ENCODE results near the gene RAB3B.
"Not testable (repeated sequence)": the region's sequence is repeated elsewhere in the genome, so short reads cannot be mapped to it uniquely, and the experiment has no call there.

RAB3B gene, protein sequence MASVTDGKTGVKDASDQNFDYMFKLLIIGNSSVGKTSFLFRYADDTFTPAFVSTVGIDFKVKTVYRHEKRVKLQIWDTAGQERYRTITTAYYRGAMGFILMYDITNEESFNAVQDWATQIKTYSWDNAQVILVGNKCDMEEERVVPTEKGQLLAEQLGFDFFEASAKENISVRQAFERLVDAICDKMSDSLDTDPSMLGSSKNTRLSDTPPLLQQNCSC

DNA sequence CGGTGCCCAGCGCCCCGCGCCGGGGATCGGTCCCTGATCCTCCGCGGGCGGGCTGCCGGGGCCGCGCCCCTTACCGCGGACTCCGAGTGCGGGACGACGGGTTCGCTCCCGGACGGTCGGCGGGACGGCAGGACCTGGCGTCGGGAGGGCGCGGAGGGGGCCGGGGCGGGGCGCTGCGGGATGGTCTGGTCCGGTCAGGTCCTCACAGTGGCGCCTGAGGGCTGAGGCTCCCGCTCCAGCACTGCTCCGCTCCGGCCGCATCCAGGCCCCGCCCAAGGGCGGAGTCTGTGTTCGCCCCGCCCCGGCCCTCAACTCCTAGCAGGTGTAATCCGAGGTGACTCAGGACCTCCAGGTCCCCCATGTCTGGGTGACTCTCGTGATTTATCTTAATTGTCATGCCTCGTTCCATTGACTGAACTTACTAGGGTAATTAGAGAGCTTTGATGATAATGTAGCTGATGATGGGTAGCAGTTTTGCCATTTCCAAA lies at the start of gene RAB3B:
Gene RAB3B, minus strand, starts transcription at position 223 of the 488 bp plus-strand sequence. CDS start 13,583 bp downstream, outside the sequence.
- DNase-seq: peak; percentile 86 to 88

DNA sequence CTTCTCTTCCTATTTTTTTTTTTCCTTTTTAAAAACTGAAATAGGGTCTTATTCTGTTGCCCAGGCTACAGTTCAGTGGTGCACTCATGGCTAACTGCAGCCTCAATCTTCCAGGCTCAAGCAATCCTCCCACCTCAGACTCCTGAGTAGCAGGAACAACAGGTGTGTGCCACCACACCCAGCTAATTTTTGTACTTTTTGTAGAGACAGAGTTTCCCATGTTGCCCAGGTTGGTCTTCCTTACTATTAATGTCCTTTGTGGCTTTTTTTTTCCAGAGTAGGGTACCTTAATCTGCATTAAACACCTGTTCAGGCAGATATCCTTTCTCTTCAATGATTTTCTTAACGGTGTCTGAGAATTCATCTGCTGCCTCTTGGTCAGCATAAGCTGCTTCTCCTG lies 47.4 kb upstream of the RAB3B start:
- no peak for DNase-seq

DNA sequence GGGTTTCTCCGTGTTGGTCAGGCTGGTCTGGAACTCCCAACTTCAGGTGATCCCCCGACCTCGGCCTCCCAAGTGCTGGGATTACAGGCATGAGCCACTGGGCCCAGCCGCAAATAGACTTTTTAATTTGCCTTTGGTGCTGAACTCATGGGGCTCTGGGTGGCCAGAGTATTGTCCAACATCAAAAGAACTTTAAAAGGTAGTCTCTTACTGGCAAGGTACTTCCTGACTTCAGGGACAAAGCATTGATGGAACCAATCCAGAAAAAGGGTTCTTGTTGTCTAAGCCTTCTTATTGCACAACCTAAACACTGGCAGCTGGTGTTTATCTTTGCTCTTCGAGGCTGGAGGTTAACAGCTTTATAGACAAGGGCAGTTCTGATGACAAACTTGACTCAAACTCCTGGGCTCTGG lies 46.9 kb upstream of the RAB3B start:
- no peak for DNase-seq

DNA sequence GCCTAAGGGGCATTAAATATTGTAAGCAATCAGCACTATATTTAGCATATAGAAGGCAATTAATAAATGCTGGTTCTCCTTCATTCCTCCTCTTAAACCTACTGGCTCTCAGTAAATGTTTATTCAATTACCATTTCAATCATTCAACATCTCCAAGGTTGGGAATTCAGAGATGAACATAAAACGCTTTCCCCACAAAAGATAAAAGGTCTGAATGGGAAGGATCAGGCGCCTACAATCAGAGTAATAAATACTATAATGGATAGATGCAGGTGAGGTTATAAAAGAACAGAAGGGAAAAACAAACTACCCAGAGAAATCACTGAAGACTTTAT lies 43.5 kb upstream of the RAB3B start:
- DNase-seq: no peak

DNA sequence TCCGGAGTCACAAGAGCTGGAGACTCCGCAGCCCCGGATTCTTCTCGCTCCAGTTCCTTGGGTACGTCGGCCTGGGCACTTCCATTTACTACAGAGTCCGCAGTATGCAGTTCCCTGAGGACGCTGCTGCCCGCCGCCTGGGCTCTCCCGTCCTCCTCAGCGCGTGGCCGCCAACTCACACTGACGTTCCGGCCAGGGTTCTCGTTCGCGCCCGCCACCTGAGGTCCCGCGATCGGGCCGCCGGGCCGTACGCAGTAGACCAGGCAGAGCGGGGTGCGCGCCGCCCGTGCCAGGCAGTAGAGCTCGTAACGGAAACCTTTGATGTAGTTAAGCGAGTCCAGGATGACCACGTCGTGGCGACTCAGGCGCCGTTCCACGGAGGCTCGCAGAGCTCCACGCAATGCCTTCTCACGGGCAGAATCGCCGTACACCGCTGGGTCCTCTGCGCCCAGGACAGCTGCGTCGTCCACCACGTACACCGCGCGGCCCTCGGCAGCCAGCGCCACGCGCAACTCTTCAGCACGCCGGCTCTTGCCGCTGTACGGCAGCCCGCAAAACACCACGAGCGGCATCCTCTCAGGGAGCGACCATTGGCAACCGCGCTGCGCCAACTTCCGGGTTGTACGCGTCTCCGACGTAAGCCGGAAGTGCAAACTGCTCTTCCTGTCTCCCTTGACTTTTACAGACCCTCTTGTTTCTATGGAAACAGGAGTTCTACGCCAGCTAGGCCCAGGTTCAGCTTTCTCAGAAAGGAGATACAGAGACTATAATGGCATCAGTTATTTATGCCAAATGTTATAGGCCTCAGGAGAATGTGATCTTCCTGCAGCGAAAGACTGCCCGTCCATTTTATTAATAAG lies 42.9 kb upstream of the RAB3B start, which contains the start of gene KTI12:
Gene KTI12, minus strand, starts transcription at position 621 of the 860 bp plus-strand sequence. Its CDS starts 49 bp downstream, at position 572.
- peak; percentile 83 to 87 for DNase-seq

DNA sequence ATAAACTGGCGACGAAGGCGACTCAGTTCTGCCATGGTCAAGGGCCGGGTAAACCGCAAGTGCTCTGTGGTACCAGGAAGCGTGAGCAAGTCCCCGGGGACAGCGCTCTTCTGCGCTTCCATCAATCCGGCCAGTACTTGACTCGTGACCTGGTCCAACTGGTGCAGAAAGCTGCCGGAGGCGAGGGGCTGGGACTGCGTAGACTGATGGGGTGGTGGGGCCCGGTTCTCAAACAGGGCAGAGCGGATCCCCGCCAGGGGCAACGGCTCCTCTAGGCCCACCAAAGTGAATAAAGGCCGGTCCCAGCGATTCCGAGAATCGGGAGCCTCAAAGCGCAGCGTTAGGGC lies 42.3 kb upstream of the RAB3B start:
- peak in 1 of 2 experiments; percentile 25 for DNase-seq

DNA sequence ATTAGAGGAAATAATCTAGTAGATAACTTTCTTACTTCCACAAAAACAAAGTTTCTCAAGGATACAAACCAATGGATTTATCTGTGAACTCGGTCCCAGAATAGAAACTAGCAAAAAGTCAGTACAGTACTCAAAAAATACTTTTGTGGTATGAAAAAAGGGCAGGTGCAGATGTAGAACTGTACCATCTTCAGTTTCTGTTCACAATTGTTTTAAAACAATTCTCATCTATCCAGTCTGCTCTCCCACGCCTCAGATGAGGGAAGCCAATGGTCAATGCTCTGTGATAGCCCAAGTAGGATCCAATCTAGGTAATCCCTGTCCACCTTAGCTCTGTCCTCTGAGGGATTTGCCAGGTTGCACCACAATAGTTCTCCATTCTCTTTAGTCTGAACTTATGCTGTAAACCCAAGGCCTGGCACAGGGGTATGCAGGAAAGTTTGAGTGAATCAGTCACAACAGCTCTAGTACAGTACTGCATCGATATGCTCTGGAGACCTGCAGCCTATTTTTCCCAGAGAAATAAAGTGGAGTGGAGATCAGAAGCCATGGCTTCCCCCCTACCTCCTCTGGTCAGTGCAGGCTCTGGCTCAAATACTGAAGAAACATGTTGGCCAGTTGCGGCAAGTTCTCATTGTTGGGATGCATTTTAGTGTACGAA lies 41.8 kb upstream of the RAB3B start:
- no peak for DNase-seq

DNA sequence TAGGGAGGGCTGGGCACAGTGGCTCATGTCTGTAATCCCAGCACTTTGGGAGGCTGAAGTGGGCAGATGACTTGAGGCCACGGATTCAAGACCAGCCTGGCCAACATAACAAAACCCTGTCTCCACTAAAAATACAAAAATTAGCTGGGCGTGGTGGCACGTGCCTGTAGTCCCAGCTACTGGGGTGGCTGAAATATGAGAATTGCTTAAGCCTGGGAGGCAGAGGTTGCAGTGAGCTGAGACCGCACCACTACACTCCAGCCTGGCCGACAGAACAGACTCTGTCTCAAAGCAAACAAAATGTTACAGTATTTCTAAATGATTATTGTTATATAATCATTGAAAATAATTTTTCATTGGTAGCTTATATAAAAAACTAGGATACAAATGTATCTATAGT lies 38.3 kb upstream of the RAB3B start:
- DNase-seq: not testable (repeated sequence)

DNA sequence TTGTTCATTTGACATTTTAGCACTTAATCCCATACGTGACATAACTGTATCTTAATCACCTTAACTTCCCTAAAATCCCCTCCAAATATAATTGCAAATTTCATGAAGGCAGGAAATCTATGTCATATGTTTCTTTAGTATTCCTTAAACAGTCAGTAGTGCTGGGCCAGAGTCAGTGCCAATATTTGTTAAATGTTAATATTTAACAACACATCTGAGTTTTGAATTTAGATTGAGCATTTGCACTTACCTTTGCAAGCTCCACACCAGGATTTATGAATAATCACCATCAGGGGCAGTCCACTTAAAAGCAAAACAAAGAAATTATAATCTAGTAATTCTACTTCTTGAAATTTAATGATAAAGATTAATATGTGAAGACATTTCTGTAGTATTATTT lies 37.8 kb upstream of the RAB3B start:
- no peak for DNase-seq

DNA sequence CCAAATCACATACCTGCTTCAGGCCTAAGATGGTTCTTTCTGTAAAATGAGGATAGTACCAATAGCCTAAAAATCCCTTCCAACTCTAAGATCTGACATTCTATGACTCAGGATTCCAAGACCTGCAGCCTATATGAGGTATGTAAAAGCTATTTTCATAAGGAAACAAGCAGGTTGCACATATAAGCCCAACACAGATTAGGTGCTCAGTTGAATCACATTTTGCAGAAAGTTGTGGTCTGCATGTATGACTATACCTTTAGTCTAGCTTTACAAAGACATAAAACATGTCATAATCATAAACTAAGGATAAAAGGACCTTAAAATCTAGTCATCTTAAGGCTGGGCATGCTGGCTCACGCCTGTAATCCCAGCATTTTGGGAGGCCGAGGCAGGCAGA lies 35.8 kb upstream of the RAB3B start:
- no peak for DNase-seq

DNA sequence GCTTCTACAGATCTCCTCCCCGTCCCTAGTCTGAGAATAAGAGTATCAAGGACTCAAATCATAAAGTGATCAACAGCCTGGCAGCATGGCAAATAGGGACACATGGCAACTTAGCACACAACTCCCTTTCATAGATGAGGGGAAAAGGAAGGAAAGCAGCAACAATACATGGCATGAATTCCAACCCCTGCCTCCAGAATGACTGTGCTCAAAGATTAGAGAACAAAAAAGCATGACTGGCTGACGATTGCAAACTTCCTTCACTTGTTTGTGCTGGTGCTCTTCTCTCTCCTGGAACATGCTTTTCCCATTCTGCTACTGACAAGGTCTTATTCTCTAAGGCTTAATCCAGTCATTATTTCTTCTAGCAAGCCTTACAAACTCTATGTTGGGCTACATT lies 31.6 kb upstream of the RAB3B start:
- DNase-seq: no peak

DNA sequence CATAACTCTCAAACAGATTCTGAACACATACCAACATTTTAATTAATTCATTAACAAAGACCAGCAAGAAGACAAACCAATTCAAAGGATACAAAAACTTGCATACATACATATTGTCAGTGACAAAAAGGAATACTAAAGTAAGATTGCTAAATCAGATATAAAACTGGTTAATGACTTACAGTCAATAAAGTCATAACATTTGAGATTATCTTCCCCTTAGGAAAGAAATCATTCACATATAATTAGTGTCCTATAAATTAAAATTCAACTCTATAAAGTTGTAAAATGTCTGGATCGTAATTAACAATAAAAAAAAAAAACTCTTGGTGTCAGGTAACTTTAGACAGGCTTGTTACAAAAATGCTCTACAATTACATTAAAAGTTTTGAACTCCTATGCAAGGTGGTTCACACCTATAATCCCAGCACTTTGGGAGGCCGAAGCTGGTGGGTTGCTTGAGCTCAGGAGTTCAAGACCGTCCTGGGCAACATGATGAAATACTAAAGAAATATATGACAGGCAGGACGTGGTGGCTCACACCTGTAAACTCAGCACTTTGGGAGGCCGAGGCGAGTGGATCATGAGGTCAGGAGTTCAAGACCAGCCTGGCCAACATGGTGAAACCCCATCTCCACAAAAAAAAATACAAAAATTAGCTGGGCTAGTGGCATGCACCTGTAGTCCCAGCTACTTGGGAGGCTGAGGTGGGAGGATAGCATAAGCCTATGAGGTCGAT lies 17.7 kb upstream of the RAB3B start:
- DNase-seq: no peak

DNA sequence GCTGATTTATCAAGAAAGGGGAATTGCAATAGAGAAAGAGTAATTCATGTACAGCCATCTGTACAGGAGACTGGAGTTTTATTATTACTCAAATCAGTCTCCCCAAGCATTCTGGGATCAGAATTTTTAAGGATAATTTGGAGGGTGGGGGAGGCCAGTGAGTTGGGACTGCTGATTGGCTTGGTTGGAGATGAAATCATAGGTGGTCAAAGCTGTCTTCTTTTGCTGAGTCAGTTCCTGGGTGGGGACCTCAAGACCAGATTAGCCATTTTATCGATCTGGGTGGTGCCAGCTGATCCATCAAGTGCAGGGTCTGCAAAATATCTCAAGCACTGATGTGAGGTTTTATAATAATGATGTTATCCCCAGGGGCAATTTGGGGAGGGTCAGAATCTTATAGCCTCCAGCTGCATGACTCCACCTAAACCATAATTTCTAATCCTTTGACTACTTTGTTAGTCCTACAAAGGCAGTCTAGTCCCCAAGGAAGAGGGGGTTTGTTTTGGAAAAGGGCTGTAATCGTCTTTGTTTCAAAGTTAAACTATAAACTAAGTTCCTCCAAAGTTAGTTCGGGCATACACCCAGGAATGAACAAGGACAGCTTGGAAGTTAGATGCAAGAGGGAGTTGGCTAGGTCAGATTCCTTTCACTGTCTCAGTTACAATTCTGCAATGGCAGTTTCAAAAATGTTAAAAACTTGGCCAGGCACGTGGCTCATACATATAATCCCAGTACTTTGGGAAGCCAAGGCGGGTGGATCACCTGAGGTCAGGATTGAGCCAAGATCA lies 16.9 kb upstream of the RAB3B start:
- no peak for DNase-seq

DNA sequence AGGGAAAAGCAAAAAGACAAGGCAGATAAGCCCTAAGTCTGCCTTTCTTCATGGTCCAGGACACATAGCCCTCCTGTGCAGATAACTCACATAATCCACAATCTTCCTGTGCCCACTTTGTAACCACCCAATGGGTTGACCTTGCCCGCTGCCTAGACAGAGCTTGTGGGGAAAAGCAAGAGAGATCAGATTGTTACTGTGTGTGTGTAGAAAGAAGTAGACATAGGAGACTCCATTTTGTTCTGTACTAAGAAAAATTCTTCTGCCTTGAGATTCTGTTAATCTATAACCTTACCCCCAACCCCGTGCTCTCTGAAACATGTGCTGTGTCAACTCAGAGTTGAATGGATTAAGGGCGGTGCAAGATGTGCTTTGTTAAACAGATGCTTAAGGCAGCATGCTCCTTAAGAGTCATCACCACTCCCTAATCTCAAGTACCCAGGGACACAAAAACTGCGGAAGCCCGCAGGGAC lies 15.6 kb upstream of the RAB3B start:
- DNase-seq: not testable (repeated sequence)

DNA sequence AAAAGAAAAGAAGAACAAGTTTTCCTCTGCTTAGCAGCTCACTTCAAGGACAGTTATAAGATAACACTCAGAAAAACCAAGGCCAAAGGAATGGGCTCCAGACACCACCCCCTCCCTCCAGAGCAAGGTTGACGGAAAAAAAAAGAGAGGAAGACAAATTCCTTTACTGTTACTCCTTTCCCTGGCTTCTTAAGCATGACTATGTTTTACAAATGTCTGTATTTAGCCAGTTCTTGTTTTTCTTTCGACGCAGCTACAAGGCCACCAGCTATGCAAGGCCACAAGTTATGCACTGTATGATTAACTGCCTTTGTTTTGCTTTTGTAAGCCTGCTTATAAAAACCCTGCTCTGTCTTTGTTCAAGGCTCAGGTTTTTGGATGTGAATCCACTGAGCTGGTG lies 15.0 kb upstream of the RAB3B start:
- not testable (repeated sequence) for DNase-seq

DNA sequence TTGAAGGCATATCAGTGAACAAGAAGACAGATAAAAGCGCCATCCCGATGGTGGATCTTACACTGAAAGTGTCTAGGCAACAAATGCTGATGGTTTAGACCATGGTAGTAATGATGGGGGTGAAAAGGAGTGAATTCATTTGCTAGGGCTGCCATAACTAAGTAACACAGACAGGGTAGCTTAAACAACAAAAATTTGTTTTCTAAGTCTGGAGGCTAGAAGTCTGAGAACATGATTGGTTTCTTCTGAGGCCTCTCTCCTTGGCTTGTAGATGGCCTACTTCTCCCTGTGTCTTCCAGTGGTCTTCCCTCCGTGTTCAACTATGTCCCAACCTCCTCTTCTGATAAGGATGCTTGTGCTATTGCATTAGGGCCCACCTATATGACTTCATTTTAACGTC lies 13.4 kb upstream of the RAB3B start:
- no peak for DNase-seq

DNA sequence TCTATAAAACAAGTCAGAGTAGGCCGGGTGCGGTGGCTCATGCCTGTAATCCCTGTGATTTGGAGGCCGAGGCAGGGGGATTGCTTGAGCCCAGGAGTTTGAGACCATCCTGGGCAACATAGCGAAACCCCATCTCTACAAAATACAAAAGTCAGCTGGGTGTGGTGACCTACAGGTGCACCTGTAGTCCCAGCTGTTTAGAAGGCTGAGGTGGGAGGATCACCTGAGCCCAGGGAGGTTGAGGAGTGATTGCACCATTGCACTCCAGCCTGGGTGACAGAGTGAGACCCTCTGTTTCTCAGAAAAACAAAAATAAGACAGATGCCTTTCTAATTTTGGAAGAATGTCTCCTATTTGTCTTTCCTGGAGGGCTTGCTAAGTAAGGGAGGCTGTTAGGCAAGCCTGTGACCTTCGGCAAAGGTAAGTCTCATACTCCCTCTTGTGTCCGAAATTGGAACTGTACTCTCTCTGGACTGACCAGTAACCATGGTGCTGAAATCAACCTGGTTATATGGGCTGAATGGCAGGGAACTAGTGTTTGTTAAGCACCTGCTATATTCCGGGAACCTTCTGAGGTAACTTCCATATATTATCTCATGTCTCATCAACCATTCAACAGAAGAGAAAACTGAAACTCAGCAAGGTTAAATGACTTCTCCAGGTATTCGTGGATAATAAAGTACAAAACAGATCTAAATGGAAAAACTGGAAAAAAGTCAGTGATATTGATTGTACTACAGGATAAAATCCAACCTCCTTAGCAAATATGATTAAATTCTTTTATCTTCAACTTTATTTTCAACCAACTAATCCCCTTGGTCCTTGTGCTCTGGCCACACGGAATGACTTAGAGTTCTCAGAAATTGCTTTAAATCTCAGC lies 11.8 kb upstream of the RAB3B start:
- peak; percentile 3 to 23 for DNase-seq

DNA sequence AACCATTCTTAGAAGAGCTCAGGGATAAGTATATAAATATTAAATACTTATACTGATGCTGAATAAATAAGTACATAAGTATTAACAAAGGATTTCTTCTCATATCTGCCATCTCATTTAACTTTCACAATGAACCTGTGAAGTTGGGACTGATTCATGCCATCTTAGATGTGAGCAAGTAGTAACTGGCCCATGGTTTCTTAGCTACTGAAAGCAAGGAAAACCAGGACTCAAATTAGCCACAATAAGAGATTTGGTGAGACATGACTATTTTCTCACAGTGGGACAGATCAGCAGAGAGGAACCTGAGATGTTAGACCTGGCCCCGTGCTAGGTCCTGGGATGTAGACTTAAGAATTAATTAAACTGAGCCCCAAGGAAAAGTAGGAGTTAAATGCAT lies 8.2 kb upstream of the RAB3B start:
- no peak for DNase-seq

DNA sequence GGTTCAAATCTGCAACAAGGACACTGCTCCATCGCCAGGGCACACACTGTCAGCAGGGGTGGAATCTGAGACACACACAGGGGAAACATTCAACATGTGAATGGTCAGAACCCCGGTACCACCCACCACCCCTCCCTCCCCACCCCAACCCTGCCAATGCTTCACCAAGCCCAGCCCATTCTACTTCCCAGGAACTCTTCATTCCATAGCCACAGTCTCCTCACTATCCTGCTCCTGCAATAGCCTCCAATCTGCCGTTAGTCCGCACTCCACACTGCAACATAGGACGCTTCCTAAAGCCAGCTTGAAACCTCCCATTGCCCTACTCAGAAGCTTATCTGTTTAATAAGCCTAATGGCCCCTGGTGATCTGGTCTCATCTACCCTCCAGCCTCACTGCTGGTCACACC lies 7.5 kb upstream of the RAB3B start:
- DNase-seq: no peak

DNA sequence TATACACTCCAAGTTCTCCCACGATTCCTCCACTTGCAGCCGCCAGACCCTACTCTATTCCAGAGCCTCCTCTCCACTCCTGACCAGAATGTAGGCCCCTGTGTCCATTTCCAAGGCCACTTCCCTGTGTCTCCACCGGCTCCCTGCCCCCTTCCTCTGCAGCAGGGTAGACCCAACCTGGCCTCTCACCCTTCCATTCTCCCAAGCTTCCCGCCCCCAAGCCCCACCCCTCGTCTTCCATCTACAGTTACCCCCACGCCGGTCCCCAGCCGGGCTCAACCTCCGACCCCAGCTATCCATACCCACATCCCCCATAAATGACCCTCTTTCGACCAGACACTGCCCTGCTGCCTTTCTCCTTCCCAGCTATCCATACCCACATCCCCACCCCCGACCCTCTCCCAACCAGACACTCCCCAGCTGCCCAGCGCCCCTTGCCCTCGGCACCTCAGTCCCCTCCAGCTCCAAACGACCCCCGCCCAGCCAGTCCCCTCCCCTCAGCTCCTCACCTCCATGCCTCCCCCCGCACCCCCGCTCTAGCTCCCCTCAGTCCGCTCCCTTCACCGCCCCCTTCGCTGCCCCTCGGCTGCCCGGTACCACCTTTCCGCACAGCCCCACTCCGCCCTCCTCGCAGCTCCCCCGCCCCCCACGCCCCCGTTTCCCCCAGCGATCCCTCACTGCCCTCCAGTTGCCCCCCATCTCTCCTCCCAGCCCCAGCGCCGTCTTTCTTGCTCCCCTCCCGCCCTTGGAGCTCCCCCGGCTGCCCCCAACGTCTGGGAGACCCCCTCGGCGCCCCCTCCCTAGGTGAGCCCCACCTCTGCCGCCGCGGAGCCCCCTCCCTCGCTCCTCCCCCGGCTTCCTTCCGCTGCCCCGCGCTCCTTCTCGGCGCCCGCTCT lies 670 bp downstream of the RAB3B start:
- no peak for DNase-seq

All from activated CD4-positive, alpha-beta T cell treated with anti-CD3 and anti-CD28 coated beads, Interleukin-2, amount 50 U/mL, for 48 hours (primary cell).